IMR-90 (cell line): ENCODE measurements around the gene EBF3. TPM values are rescaled to one million over a fixed set of nuclear protein-coding genes. Genes with fewer than 3 reads are reported as not detected.

Experiments
- ATAC-seq: fragments of 200-7000 bp; cut with Tn5 transposase; 2 replicates; pipeline ENCODE4 v1.9.1; 2020; ENCODE audit warnings: low read depth, mild to moderate bottlenecking, moderate library complexity
- BruUV-seq: library from RNA; stranded (reverse); fragments of 400-500 nt; replicated peaks from 2 replicates; lab custom pipeline; 2021; lab: Mats Ljungman, UMichigan
- CTCF ChIA-PET: fragments of 300-600 bp; formaldehyde crosslinking; extraction: SDS; loops from one replicate; lab custom pipeline; 2021; ENCODE audit warnings: antibody characterized with exemption; lab: Yijun Ruan, JAX
- POLR2A ChIA-PET: fragments of 300-600 bp; sonication (Branson Sonifier 250); formaldehyde crosslinking; loops from one replicate; lab custom pipeline; 2022; ENCODE audit warnings: antibody characterized with exemption; ENCODE audit not compliant: unreplicated experiment; lab: Charles Lee
- DNase-seq: peaks from one replicate; pipeline ENCODE4 v3.0.0; 2013
- H2AFZ ChIP-seq: replicated peaks from 2 replicates; pipeline ENCODE3; 2013; ENCODE audit warnings: low read length, mild to moderate bottlenecking; ENCODE audit not compliant: poor library complexity
- H2AK5ac ChIP-seq: 2 replicates; pipeline ENCODE4 v1.6.1; 2013; ENCODE audit warnings: low read depth, low read length, inconsistent platforms
- H2AK9ac ChIP-seq: replicated peaks from 2 replicates; pipeline ENCODE3; 2013; ENCODE audit warnings: mild to moderate bottlenecking, low read depth, low read length, moderate library complexity; ENCODE audit not compliant: poor library complexity
- H2BK120ac ChIP-seq: 2 replicates; pipeline ENCODE4 v1.6.1; 2013; ENCODE audit warnings: low read depth, low read length, inconsistent platforms
- H2BK15ac ChIP-seq: 3 replicates; pipeline ENCODE4 v1.6.1; 2013; ENCODE audit warnings: low read depth, low read length, inconsistent platforms
- H2BK20ac ChIP-seq: 2 replicates; pipeline ENCODE4 v1.6.1; 2013; ENCODE audit warnings: low read depth, mild to moderate bottlenecking, inconsistent platforms, low read length, moderate library complexity
- H2BK5ac ChIP-seq: 2 replicates; pipeline ENCODE4 v1.6.1; 2013; ENCODE audit warnings: mild to moderate bottlenecking, low read depth, low read length, inconsistent platforms; ENCODE audit not compliant: poor library complexity, severe bottlenecking
- H3K14ac ChIP-seq: replicated peaks from 2 replicates; pipeline ENCODE4 v1.6.1; 2013; ENCODE audit warnings: low read depth, low read length, inconsistent platforms
- H3K18ac ChIP-seq: 2 replicates; pipeline ENCODE4 v1.6.1; 2013; ENCODE audit warnings: low read depth, low read length, control low read depth
- H3K23ac ChIP-seq: 2 replicates; pipeline ENCODE4 v1.6.1; 2013; ENCODE audit warnings: low read depth, low read length, inconsistent platforms
- H3K27ac ChIP-seq: 2 replicates; pipeline ENCODE4 v1.5.1; 2013; ENCODE audit warnings: mild to moderate bottlenecking, control low read depth, low read length; ENCODE audit not compliant: insufficient read depth
- H3K27me3 ChIP-seq: 2 replicates; pipeline ENCODE4 v1.6.1; 2013; ENCODE audit warnings: low read length; ENCODE audit not compliant: control insufficient read depth, insufficient read depth
- H3K36me3 ChIP-seq: 2 replicates; pipeline ENCODE4 v1.6.1; 2013; ENCODE audit warnings: low read length, mixed read lengths; ENCODE audit not compliant: control insufficient read depth, insufficient read depth
- H3K4ac ChIP-seq: 2 replicates; pipeline ENCODE4 v1.6.1; 2013; ENCODE audit warnings: low read depth, low read length, inconsistent platforms
- H3K4me1 ChIP-seq: 2 replicates; pipeline ENCODE4 v1.6.1; 2013; ENCODE audit warnings: low read length, mixed read lengths; ENCODE audit not compliant: control insufficient read depth, insufficient read depth
- H3K4me2 ChIP-seq: 2 replicates; pipeline ENCODE4 v1.6.1; 2013; ENCODE audit warnings: low read depth, mild to moderate bottlenecking, control low read depth, low read length, moderate library complexity
- H3K4me3 ChIP-seq: 2 replicates; pipeline ENCODE4 v1.5.1; 2013; ENCODE audit warnings: low read depth, mild to moderate bottlenecking, control low read depth, low read length, moderate library complexity; ENCODE audit not compliant: insufficient read depth
- H3K56ac ChIP-seq: 2 replicates; pipeline ENCODE4 v1.6.1; 2013; ENCODE audit warnings: low read length, inconsistent platforms; ENCODE audit not compliant: insufficient read depth; ENCODE audit errors: extremely low read depth
- H3K79me1 ChIP-seq, 2 experiments: 2 replicates each; pipeline ENCODE4 v1.6.1; 2013; ENCODE audit warnings: low read length in 2 of 2, inconsistent platforms in 1 of 2, low read depth in 1 of 2
- H3K9ac ChIP-seq: 2 replicates; pipeline ENCODE4 v1.6.1; 2013; ENCODE audit warnings: low read depth, low read length, control low read depth
- H3K9me1 ChIP-seq: 2 replicates; pipeline ENCODE4 v1.6.1; 2013; ENCODE audit warnings: low read length, inconsistent platforms; ENCODE audit not compliant: insufficient read depth
- H3K9me3 ChIP-seq: 2 replicates; pipeline ENCODE4 v1.6.1; 2013; ENCODE audit warnings: low read length; ENCODE audit not compliant: control insufficient read depth, insufficient read depth
- H4K20me1 ChIP-seq: 2 replicates; pipeline ENCODE4 v1.6.1; 2013; ENCODE audit warnings: low read length, inconsistent platforms; ENCODE audit not compliant: insufficient read depth
- H4K5ac ChIP-seq: 2 replicates; pipeline ENCODE4 v1.6.1; 2013; ENCODE audit warnings: mild to moderate bottlenecking, low read depth, low read length, control low read depth
- H4K8ac ChIP-seq, 2 experiments: 2 replicates each; pipeline ENCODE4 v1.6.1; 2013; ENCODE audit warnings: low read depth in 2 of 2, low read length in 2 of 2, control low read depth in 1 of 2, inconsistent platforms in 1 of 2
- H4K91ac ChIP-seq: 2 replicates; pipeline ENCODE4 v1.6.1; 2013; ENCODE audit warnings: low read depth, low read length, inconsistent platforms; ENCODE audit not compliant: insufficient read depth
- BHLHE40 ChIP-seq: fragments of 150-350 bp; IDR thresholded peaks from 2 replicates; pipeline ENCODE4 v1.6.1; 2016; ENCODE audit warnings: mild to moderate bottlenecking, low read depth, low read length
- CEBPB ChIP-seq: IDR thresholded peaks from 2 replicates; pipeline ENCODE4 v1.6.1; 2012; ENCODE audit warnings: low read depth, low read length, improper control_type of control experiment
- CHD1 ChIP-seq: IDR thresholded peaks from 2 replicates; pipeline ENCODE4 v1.6.1; 2012; ENCODE audit warnings: low read depth, low read length, improper control_type of control experiment
- FOS ChIP-seq: fragments of 150-350 bp; IDR thresholded peaks from 2 replicates; pipeline ENCODE4 v1.6.1; 2016; ENCODE audit warnings: low read depth, low read length
- MAFK ChIP-seq: IDR thresholded peaks from 2 replicates; pipeline ENCODE4 v1.6.1; 2012; ENCODE audit warnings: low read depth, low read length, improper control_type of control experiment
- MAZ ChIP-seq: IDR thresholded peaks from 2 replicates; pipeline ENCODE4 v1.6.1; 2012; ENCODE audit warnings: low read depth, mild to moderate bottlenecking, low read length, improper control_type of control experiment, moderate library complexity, borderline replicate concordance
- POLR2A ChIP-seq: IDR thresholded peaks from 2 replicates; pipeline ENCODE4 v1.6.1; 2012; ENCODE audit warnings: mild to moderate bottlenecking, low read depth, low read length
- SMC3 ChIP-seq: fragments of 150-350 bp; IDR thresholded peaks from 2 replicates; pipeline ENCODE4 v1.6.1; 2016; ENCODE audit warnings: low read depth, mild to moderate bottlenecking, antibody characterized with exemption, low read length, moderate library complexity
- WGBS, 2 experiments: methylation state at CpG; one replicate each; pipeline versions ENCODE4 v1.1.5 to v1.1.7; 2013; ENCODE audit warnings: missing lambda C conversion rate in 2 of 2; ENCODE audit not compliant: insufficient read length in 1 of 2; ENCODE audit errors: extremely low coverage in 2 of 2; 5-methylcytosine and 5-hydroxymethylcytosine counted together
- dilution Hi-C: fragments of 300-500 bp; cut with HindIII; formaldehyde crosslinking; loops from one replicate; pipeline ENCODE4 v1.14.3; 2018; ENCODE audit warnings: low sequenced_read_pairs; ENCODE audit not compliant: unreplicated experiment
- in situ Hi-C: fragments of 300-500 bp; cut with MboI; formaldehyde crosslinking; loops from 3 replicates; pipeline ENCODE4 v1.14.3; 2019; ENCODE audit warnings: low sequenced_read_pairs, inconsistent platforms, mixed read lengths
- intact Hi-C: fragments of 100-400 bp; cut with micrococcal nuclease; formaldehyde crosslinking; loops from 2 replicates; pipeline ENCODE4 v1.10.0; 2022
- polyA plus RNA-seq, 3 experiments: library from polyadenylated mRNA; depleted of rRNA; stranded (reverse); fragments of >200 nt; gene quantifications; 2 replicates each; pipeline ENCODE4 v1.2.3, GENCODE V29; 2012; ENCODE audit warnings: low replicate concordance in 1 of 3
- total RNA-seq: library from RNA; depleted of rRNA; stranded (reverse); fragments of >200 nt; gene quantifications from 2 replicates; pipeline ENCODE4 v1.2.3, GENCODE V29; 2012
- TF ChIP-seq, protein P1 (sequence below): fragments of 150-350 bp; IDR thresholded peaks from 2 replicates; pipeline ENCODE4 v1.6.1; 2016; ENCODE audit warnings: low read depth, mild to moderate bottlenecking, low read length, moderate library complexity, borderline replicate concordance
- TF ChIP-seq, protein P2 (sequence below): fragments of 150-350 bp; IDR thresholded peaks from 2 replicates; pipeline ENCODE4 v1.6.1; 2017; ENCODE audit warnings: mild to moderate bottlenecking, antibody characterized with exemption, low read length, low read depth
- TF ChIP-seq, protein P3 (sequence below): conservative IDR thresholded peaks from 2 replicates; pipeline ENCODE4 v1.5.1; 2012; ENCODE audit warnings: mild to moderate bottlenecking, low read depth, low read length, improper control_type of control experiment

Gene EBF3
- total and polyA plus RNA-seq, 2 of the 4 experiments (the other 2 are of a cell fraction): 0.36 to 0.70 TPM

DNA sequence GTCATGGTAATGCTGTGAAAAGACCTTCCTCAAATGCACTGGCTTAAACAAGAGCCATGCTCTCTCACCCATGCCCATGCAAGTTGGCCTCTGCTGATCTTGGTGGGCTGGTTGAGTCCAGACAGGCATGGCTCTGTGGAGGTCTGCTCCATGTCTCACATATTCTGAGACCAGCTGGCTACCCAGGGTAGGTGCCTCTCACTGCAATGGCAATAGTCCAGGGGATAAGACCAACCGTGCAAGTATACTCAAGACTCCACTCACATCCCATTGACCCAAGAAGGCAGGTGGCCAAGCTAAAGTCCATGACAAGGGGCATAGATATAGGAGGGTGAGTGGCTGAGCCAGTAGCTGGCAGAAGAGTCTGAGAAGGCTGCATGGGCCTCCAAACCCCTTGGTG is 14.2 kb upstream of the EBF3 start:
- H3K18ac ChIP-seq: no peak overlapping the region
- no peaks in the 10 kb centered on the region for H3K79me1 ChIP-seq
- no peak overlapping the region for H4K8ac ChIP-seq
- no peak for ATAC-seq
- ChIA-PET POLR2A (no interaction called here), CTCF (no interaction called here)
- no peak overlapping the region for H3K23ac ChIP-seq
- WGBS, 2 experiments: no CpG with 5 or more reads among the region's 1 CpG
- H3K36me3 ChIP-seq: no peaks in the 10 kb centered on the region
- H4K5ac ChIP-seq: no peak overlapping the region
- no peak overlapping the region for H3K4me2 ChIP-seq
- no peak overlapping the region for H2BK15ac ChIP-seq
- dilution Hi-C loops: no loop called here
- in situ Hi-C loops: loop anchor here (10.0 kb wide), 2 partner anchors 944 to 1764 kb away; no protein-coding TSS in a partner anchor
- no TSS peak for BruUV-seq
- no peak overlapping the region for H2BK5ac ChIP-seq
- no peak overlapping the region for H3K4me3 ChIP-seq
- H4K20me1 ChIP-seq: no peaks in the 10 kb centered on the region
- no peak overlapping the region for H3K56ac ChIP-seq
- H3K4me1 ChIP-seq: no peaks in the 10 kb centered on the region
- H3K27me3 ChIP-seq: peaks cover 13% of the 10 kb centered on the region; the same call in 1 of the 2 replicates
- H4K91ac ChIP-seq: no peak overlapping the region
- DNase-seq: no peak
- intact Hi-C loops: no loop called here
- TF ChIP-seq, protein P1, sequence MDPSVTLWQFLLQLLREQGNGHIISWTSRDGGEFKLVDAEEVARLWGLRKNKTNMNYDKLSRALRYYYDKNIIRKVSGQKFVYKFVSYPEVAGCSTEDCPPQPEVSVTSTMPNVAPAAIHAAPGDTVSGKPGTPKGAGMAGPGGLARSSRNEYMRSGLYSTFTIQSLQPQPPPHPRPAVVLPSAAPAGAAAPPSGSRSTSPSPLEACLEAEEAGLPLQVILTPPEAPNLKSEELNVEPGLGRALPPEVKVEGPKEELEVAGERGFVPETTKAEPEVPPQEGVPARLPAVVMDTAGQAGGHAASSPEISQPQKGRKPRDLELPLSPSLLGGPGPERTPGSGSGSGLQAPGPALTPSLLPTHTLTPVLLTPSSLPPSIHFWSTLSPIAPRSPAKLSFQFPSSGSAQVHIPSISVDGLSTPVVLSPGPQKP: no peak
- TF ChIP-seq, protein P2, sequence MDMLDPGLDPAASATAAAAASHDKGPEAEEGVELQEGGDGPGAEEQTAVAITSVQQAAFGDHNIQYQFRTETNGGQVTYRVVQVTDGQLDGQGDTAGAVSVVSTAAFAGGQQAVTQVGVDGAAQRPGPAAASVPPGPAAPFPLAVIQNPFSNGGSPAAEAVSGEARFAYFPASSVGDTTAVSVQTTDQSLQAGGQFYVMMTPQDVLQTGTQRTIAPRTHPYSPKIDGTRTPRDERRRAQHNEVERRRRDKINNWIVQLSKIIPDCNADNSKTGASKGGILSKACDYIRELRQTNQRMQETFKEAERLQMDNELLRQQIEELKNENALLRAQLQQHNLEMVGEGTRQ: no peak
- no peak for TF ChIP-seq MAFK
- TF ChIP-seq BHLHE40: no peak
- TF ChIP-seq MAZ: no peak
- TF ChIP-seq POLR2A: no peak
- TF ChIP-seq, protein P3, sequence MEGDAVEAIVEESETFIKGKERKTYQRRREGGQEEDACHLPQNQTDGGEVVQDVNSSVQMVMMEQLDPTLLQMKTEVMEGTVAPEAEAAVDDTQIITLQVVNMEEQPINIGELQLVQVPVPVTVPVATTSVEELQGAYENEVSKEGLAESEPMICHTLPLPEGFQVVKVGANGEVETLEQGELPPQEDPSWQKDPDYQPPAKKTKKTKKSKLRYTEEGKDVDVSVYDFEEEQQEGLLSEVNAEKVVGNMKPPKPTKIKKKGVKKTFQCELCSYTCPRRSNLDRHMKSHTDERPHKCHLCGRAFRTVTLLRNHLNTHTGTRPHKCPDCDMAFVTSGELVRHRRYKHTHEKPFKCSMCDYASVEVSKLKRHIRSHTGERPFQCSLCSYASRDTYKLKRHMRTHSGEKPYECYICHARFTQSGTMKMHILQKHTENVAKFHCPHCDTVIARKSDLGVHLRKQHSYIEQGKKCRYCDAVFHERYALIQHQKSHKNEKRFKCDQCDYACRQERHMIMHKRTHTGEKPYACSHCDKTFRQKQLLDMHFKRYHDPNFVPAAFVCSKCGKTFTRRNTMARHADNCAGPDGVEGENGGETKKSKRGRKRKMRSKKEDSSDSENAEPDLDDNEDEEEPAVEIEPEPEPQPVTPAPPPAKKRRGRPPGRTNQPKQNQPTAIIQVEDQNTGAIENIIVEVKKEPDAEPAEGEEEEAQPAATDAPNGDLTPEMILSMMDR: no peak
- no peak for TF ChIP-seq FOS
- no peak for TF ChIP-seq CEBPB
- TF ChIP-seq CHD1: no peak
- TF ChIP-seq SMC3: no peak
- no peaks in the 10 kb centered on the region for H3K9me3 ChIP-seq
- no peak overlapping the region for H3K4ac ChIP-seq
- H2AK5ac ChIP-seq: no peak overlapping the region
- no peak overlapping the region for H3K14ac ChIP-seq
- H3K27ac ChIP-seq: no peak overlapping the region
- no peak overlapping the region for H2AK9ac ChIP-seq
- H2AFZ ChIP-seq: no peak overlapping the region
- no peaks in the 10 kb centered on the region for H3K9me1 ChIP-seq
- no peak overlapping the region for H2BK20ac ChIP-seq
- no peak overlapping the region for H2BK120ac ChIP-seq
- no peak overlapping the region for H3K9ac ChIP-seq
